AG20443 (cell line): Measurements from ENCODE around the gene CDC23.

Experiments
- DNase-seq: peaks from one replicate; pipeline ENCODE4 v3.0.0; 2012; ENCODE audit warnings: low spot score, mixed read lengths

Gene CDC23

GRCh38 chr5:138139781-138140090 is 73.4 kb downstream of the CDC23 start:
- no peak for DNase-seq

GRCh38 chr5:138138949-138139780 is 74.0 kb downstream of the CDC23 start, which contains the start of gene NME5:
TSS of gene NME5 (minus strand) at chr5:138139428. CDS start at chr5:138138780, 648 bp downstream.
- peak; percentile 69 for DNase-seq
